HG03558 (cell line): ENCODE measurements around the gene CKLF.
"Not testable (repeated sequence)": the region's sequence is repeated elsewhere in the genome, so short reads cannot be mapped to it uniquely, and the experiment has no call there.

Source experiments
- ATAC-seq: cut with Tn5 transposase; IDR thresholded peaks from one replicate; pipeline ENCODE4 v1.9.1; 2021; ENCODE audit warnings: moderate number of reproducible peaks; ENCODE audit not compliant: unreplicated experiment; ENCODE audit errors: extremely low read depth

The CKLF gene

GRCh38 chr16:66563574-66564334, 11.4 kb downstream of the CKLF start:
- ATAC-seq = no peak

- no peak for ATAC-seq
These were observed 13.9 kb downstream of the CKLF start, which contains the start of gene CMTM1 for GRCh38 chr16:66566051-66566901. TSS of gene CMTM1 (plus strand) at chr16:66566439. CDS start at chr16:66566514, 75 bp downstream.

DNA sequence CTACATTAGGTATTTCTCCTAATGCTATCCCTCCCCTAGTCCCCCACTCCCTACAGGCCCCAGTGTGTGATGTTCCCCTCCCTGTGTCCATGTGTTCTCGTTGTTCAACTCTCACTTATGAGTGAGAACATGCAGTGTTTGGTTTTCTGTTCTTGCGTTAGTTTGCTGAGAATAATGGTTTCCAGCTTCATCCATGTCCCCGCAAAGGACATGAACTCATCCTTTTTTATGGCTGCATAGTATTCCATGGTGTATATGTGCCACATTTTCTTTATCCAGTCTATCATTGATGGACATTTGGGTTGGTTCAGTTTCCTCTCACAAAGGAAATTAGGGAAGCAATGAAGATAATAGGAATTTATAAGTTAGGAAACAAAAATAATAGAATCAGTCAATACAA, 14.9 kb downstream of the CKLF start:
- not testable (repeated sequence) for ATAC-seq

DNA sequence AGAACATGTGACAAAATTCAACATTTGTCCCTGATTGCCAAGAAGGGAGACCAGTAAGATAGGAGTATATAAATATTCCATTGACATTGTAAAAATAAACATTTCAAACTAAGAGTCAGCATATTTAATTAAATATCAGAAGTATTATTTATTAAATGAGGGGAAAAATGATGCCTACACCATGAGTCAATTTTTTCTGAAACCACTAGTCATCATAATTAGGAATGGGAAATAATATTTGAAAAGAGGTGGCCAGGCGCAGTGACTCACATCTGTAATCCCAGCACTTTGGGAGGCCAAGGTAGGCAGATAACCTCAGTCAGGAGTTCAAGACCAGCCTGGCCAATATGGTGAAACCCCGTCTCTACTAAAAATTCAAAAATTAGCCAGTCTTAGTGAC, 16.0 kb downstream of the CKLF start:
- ATAC-seq = no peak

DNA sequence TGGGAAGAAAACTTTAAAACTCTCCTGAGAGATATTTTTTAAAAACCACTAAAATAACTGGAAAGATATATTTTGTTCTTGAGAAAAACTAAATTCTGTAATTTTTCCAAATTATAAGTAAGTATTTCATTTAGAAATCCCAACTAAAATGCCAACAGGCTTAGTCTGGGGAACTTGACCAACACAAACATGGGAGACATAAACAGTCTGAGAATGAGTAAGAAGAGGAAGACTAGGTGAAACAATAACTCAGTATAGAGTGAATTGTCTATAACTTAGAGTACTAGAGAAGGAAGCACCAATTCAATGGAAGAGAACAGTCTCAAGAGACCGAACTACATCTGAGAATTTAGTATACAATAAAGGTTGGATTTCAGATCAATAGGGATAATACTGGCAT, 16.8 kb downstream of the CKLF start:
- ATAC-seq = no peak

DNA sequence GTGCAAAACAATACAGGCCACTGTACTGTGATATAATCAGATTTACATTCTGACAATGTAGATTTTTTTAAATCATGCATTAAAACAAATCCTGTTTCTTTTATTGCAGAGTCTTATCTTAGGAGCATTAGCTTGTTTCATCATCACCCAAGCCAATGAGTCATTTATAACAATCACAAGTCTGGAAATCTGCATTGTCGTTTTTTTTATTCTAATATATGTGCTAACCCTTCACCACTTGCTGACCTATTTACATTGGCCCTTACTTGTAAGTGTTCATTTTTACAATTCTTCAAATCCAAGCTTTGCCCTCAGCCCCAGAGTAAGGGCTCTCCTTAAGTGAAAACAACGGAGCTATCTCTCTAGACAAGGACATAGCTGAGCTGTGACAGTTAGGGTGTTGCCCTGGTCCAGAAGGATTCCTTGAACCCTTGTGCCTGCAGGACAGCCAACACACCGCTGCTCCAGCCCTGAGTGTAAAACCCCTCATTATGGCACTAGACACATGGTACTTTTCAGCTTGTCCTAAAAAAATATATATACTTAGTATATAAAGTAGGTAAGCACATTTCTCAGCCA, 17.5 kb downstream of the CKLF start:
- ATAC-seq = no peak

GRCh38 chr16:66572356-66572755, 20.0 kb downstream of the CKLF start:
- no peak for ATAC-seq

DNA sequence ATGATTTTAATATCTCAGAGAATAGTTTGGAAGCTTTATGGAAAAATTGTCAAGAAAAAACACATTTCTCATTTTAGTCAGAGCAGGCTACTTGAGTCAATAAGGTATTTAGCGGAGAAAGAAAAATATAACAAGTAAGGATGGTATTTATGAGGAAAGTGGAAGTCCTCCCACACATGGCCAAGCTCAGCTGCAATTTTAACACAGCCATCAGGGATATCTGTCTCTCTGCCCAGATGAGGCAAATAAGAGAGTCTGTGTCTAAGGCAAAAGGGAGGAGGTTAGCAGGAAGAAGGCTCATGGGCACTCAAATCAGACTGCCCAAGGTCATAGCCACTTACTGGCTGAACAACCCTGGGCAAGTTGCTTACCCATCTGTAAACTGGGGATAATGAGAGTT, 21.7 kb downstream of the CKLF start:
- ATAC-seq = no peak

- no peak for ATAC-seq
These were observed 22.2 kb downstream of the CKLF start for GRCh38 chr16:66574531-66574930.

GRCh38 chr16:66575060-66575459, 22.7 kb downstream of the CKLF start:
- ATAC-seq = no peak

DNA sequence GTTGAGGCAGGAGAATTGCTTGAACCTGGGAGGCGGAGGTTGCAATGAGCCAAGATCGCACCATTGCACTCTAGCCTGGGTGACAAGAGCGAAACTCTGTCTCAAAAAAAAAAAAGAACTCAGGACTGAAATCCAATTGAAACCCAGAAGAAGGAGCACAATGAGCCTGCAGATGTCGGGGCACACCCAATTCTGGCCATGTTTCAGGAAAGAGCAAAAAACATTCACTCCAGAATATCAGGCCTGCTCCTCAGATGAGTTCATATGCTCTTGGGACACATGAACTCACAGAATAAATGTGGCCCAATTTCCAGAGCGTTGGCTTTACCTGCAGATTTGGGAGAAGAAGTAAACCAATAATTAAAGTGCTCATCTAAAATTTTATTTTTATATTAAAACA, 23.9 kb downstream of the CKLF start:
- ATAC-seq = no peak

- ATAC-seq = no peak
These were observed 26.5 kb downstream of the CKLF start, which contains the start of gene CMTM2 for GRCh38 chr16:66578651-66579531. TSS of gene CMTM2 (plus strand) at chr16:66579463. CDS start at chr16:66579608, 145 bp downstream.

DNA sequence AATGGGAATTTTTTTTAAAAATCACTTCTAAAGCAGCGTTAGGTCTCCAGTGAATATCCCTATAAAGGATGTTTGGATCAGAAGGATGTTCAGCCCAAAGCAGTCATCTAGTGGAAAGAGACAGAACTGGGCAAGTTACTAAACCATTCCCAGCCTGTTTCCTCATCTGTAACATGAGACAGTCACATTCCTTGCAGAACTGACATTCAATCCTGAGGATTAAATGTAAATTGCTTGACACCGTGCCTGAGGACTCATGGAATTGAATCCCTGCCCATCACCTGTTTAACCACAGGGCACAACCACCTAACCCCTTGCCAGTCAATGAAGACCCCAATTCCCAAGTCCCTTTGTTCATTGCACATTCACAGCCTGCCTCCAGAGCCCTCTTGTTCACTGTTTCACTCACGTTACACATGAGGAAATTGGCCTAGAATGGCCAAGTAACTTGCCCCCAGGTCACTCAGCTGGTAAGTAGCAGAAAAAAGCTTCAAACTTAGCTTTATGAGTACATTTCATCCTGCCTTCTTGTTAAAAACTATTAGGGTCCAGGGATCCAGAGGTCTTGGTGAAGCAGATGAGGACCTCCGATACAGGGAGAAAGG, 28.3 kb downstream of the CKLF start:
- no peak for ATAC-seq

DNA sequence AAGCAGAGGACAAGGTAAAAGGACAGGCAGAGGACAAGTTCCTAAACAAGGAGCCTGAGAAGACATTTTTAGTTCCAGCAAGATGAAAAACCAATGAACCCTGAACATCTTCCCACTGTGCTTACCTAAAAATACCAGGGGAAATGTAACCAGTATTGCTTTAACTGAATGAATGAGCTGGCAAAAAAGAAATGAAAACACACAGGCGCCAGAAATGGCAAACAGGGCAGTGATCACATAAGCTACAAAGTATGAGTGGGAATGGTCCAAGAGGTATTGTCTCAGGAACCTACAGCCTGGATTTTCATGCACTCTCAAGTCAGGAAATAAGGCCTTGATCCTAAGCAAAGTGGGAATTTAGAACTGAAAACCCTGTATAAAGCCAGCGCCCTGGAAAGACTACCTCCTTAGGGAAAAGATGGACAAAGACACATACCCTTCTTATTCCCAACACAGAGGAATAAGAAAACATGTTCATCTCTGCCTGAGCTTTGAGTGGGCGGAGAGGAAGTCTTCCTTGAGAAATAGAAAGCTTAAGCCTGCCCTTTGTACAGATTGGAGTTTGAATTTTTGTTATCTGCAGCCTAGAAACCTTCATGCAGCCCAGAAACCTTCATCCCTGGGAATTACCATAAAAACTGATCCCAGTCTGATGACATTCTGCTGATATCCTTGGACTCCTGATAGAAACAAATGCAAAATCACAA, 29.0 kb downstream of the CKLF start:
- no peak for ATAC-seq

GRCh38 chr16:66585481-66586239, 33.3 kb downstream of the CKLF start:
- ATAC-seq = no peak

- ATAC-seq = no peak
These were observed 35.7 kb downstream of the CKLF start for GRCh38 chr16:66587881-66588600.

DNA sequence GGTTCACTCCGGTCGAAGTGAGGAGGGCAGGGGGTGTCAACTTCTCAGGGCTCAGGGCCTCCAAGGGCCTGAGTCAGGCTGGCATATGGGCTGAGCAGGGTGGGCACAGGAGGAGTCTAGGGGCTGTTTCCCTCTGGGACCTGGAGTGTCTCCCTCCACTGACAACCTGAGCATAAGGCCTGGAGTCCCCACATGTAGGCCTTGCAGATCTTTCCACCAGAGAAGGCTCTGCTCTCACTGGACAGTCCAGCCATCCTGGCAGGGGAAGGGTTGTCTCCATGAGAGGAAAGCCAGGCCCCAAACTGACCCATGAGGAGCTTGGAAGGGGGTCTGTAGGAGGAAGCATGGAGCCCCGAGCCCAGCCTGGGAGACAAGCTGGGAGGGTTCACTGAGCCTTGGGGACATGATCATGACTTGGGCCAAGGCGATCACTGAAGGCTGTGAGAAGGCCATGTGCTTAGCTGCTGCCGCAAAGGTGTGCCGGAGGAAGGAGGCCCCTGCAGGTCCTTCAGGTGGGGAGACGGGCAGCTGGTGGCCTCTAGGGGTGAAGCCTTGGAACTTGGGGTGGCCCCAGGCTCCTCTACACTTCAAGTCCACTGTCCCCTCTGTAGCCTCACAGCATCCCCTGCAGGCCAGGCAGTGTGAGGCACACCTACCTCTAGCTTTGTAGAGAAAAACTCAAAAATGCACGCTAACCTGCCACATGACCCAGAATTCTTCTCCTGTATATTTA, 36.8 kb downstream of the CKLF start:
- ATAC-seq = no peak
